ENCODE results near the gene ARL15. TPM values are rescaled to one million over a fixed set of nuclear protein-coding genes. Genes with fewer than 3 reads are reported as not detected.

ARL15 gene
- total and polyA plus RNA-seq, 9 of the 15 experiments (the other 6 are each of a cell fraction or from before 2014, with no cell fraction given): 18.5 to 80.4 (median 57.0) TPM

- TF ChIP-seq BRF1 (IDR thresholded peaks at IDR 0.05; ENCODE audit: borderline replicate concordance, extremely low read depth, insufficient read length) (no peak), ZBTB34 (CRISPR knock-in tag; IDR thresholded peaks at IDR 0.05) (no peak), PKNOX1 (IDR thresholded peaks at IDR 0.05) (peak; percentile 81), ZNF76 (CRISPR knock-in tag; IDR thresholded peaks at IDR 0.05; ENCODE audit: borderline replicate concordance) (peak; percentile 56; the same call in 1 of the 2 replicates), SNAPC5 (CRISPR knock-in tag; IDR thresholded peaks at IDR 0.05) (no peak), FUS (optimal IDR thresholded peaks at IDR 0.05; ENCODE audit: low read depth, low read length) (no peak), THAP12 (CRISPR knock-in tag; IDR thresholded peaks at IDR 0.05) (no peak), RREB1 (CRISPR knock-in tag; IDR thresholded peaks at IDR 0.05) (peak; percentile 64; the same call in 1 of the 2 replicates), ZNF124 (CRISPR knock-in tag; IDR thresholded peaks at IDR 0.05) (no peak), BRD9 (IDR thresholded peaks at IDR 0.05; ENCODE audit: low read depth, partially characterized antibody) (peak; percentile 84), LEF1 (IDR thresholded peaks at IDR 0.05) (peak; percentile 99), ZFX (CRISPR knock-in tag; IDR thresholded peaks at IDR 0.05) (no peak), POLR3G (IDR thresholded peaks at IDR 0.05; ENCODE audit: extremely low read depth, insufficient read length, insufficient replicate concordance) (no peak), NCOA2 (IDR thresholded peaks at IDR 0.05; ENCODE audit: partially characterized antibody in 2 of 2) (peak; percentile 93 to 95), ZNF431 (CRISPR knock-in tag; IDR thresholded peaks at IDR 0.05) (no peak), MXI1 (IDR thresholded peaks at IDR 0.05; ENCODE audit: low read depth, low read length) (peak; percentile 77; the same call in 1 of the 2 replicates)
Observed at GRCh38 chr5:54325610-54326311, 15.4 kb upstream of the ARL15 start (continued).

Measured in K562 (cell line).